HTERT RPE-1 (cell line): Measurements from ENCODE around the gene TMEM135.
"Not testable (repeated sequence)": the region's sequence is repeated elsewhere in the genome, so short reads cannot be mapped to it uniquely, and the experiment has no call there.

Experiments
- in situ Hi-C: fragments of 300-500 bp; cut with MboI; formaldehyde crosslinking; loops from 4 replicates; pipeline ENCODE4 v1.14.3; 2020; ENCODE audit warnings: low sequenced_read_pairs

TMEM135 gene

DNA sequence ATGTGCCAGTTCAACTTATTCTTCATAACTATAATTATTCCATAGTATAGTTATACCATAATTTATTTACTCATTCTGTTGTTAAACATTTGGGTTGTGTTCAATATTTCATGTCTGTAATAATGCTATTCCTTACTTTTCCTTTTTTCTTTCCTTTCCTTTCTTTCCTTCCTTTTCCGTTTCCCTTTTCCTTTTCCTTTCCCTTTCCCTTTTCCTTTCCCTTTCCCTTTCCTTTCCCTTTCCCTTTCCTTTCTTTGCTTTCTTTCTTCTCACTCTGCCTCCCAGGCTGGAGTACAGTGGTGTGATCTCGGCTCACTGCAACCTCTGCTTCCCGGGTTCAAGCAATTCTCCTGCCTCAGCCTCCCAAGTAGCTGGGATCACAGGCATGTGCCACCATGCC lies 151.2 kb downstream of the TMEM135 start:
- in situ Hi-C loops = not testable (repeated sequence)

DNA sequence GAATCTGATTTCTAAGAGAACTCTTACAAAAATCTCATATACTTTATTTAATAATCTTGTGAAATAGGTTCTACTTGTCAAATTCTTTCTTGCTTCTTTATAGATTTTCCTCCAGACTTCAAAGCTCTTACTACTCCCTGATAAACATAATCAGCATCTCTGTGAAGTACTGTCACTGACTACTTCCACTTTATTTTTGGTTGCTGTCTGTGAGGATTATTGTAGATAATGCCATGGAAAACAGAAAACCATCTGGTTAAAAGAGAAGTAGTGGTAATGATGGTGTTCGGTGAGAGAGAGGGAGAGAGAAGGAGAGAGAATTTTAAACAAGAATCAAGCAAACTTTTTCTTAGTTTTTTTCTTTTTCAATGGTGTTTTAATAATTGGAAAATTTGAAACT lies 152.3 kb downstream of the TMEM135 start:
- in situ Hi-C loops = no loop called here

GRCh38 chr11:87193756-87194470 lies 156.2 kb downstream of the TMEM135 start:
- in situ Hi-C loops = no loop called here

GRCh38 chr11:87194985-87195820 lies 157.5 kb downstream of the TMEM135 start:
- in situ Hi-C loops = no loop called here

DNA sequence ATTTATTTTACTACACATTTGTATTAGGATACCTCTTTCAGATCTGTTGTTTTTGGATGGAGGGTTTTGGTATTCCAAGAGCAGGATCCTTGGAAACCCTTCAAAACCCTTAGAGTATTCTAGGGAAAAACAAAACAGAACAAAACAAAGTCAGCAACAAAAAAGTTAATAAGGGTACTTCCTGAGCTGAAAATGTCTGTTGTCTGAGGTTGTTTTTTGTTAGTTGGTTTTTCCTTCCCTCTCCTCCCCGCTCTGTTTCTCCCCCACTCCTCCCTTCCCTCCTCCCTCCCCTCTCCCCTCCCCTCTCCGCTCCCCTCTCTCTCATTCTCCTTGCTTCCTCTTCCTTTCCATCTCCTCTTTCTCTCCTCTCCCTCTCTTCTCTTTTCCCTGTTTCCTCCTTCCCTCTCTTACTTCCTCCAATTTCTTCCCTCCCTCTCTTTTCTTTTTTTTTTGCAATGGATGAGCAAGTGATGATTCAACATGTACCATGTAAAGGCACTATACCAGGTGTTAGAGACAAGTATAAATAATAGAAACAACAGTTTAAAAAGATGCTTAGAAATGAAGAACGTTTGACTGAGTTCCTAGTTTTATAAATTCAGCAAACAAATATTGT lies 160.6 kb downstream of the TMEM135 start:
- in situ Hi-C loops = no loop called here

DNA sequence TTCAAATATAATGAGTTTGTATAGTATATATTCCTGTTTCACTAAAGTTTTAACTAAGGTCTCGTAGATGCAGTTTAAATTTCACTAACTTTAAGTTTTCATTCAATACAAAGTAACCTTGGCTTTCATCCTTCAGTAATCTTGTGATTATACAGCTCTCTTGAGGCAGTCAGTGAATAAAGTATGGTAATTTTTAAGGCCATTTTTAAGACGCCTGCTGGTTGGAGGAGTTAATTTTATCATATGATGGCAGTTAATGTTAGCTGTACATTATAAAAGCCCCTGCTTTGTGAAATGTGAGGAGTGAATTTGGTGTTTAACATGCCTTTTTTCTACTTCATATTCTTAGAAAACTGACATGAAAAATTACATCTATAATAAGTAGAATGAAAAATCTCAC lies 163.6 kb downstream of the TMEM135 start:
- in situ Hi-C loops = no loop called here

DNA sequence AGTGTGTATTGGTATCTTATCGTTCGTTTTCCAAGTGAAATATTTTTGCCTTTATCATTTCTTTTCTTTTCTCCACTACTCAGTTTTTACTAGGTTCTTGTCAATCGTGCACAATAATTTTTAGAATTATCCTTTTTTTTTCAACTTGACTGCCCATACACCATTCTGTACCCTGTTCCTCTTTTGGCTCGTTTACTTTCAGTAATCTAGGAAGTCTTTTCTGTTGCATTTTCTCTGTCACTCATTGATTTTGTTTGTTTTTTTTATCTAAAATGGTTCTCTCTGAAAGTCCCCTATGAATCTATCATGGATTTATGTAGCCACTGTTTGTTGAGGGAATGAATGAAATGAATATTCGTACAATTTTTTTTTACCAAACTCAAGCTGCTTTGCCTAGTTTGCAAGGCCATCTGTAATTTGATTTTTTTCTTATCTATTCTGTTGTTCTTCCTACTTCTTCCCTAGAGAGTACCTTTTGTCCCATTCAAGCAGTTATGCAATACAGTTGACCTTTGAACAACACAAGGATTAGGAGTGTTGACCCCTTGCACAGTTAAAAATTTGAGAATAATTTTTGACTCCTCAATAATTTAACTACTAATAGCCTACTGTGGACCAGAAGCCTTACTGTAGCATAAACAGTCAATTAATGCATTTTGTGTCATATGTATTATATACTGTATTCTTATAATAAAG lies 166.3 kb downstream of the TMEM135 start:
- in situ Hi-C loops = no loop called here

DNA sequence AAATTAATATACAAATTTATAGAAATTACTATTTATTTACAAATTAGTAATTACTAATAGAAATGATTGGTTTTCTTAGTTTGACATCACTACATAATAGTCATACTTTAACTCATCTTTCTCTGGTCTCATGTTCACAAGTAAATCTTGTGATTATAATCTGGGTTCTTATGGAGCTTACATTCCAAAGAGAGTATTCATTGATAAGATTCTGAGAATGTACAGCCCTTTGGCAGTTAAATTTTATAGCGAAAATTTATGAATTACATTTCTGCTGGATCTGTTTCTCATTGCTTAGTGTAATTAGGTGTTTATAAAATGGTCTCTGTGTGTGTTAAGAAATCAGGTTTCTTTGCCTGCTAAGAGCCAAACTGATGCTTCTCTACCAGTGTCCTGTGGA lies 175.2 kb downstream of the TMEM135 start:
- in situ Hi-C loops = no loop called here

DNA sequence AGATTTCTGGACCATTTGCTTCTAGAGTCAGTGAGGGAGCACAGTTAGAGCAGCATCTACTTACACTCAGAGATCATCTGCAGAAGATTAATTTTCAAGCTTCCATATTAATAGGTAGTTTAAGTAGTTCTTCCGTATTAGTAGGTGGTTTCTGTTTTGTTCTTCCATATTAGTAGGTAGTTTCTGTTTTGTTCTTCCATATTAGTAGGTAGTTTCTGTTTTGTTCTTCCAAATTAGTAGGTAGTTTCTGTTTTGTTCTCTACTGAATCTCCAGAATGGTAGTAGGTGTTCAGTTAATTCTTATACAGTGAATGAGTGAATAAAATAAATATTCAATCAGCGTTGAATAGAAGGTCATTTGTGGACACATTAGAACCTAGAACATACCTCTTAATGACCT lies 175.7 kb downstream of the TMEM135 start:
- in situ Hi-C loops = no loop called here

- in situ Hi-C loops = no loop called here
Observed at GRCh38 chr11:87215236-87215635, 177.5 kb downstream of the TMEM135 start.

DNA sequence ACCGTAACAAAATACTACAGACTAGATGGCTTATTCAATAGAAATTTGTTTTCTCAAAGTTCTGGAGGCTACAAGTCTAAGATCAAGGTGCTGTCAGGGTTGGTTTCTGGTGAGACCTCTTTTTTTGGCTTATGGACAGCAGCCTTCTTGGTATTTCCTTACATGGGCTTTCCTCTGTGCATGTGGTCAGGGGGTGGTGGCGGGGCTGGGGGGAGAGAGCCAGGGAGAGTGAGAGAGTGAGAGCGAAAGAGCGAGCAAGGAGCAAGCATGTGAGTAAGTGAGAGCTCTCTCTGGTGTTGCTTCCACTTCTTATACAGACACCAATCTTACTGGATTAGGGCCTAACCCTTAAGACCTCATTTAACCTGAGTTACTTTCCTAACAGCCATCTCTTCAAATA lies 181.5 kb downstream of the TMEM135 start:
- in situ Hi-C loops = no loop called here

- in situ Hi-C loops = no loop called here
Observed at GRCh38 chr11:87223816-87224215, 186.1 kb downstream of the TMEM135 start.

GRCh38 chr11:87224486-87224885 lies 186.8 kb downstream of the TMEM135 start:
- in situ Hi-C loops = no loop called here

DNA sequence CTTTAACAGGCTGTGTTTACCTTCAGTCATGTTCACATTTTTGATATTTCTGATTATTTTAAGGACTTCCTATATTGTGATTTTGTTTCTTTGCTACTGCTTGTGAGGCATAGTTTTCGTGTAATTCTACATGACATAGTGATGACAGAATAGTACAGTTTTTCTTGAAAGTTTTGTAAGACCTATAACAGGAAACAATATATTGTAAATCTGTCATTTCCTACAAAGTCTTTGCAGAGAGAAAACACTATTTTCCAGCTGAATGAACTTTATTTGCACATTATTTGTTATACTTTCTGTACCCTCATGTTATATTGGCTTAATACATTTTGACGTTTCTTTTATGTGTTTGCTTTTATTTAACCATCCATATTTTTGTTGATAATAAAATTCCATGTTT lies 191.1 kb downstream of the TMEM135 start:
- in situ Hi-C loops = no loop called here

DNA sequence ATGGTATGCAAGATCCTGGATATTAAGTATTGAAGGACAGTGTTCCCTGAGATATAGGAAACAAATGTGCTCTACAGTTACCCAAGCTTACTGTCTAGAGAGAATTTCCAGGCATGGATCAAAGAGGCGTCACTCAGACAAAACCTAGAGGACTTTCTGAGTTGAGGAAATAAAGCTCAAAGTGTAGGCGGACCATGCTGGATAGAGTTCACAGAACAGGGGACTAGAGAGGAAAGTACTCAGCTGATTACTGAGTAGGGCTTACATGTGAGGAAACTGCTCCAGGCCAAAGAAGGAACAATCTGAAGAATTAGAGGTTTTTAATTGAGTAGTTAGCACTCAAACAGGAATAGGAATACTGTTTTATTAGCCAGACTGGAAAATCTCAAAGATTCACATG lies 193.3 kb downstream of the TMEM135 start:
- in situ Hi-C loops = no loop called here

GRCh38 chr11:87232320-87232719 lies 194.6 kb downstream of the TMEM135 start:
- in situ Hi-C loops = no loop called here

- in situ Hi-C loops = no loop called here
Observed at GRCh38 chr11:87235366-87235765, 197.6 kb downstream of the TMEM135 start.

- in situ Hi-C loops = no loop called here
Observed at GRCh38 chr11:87236368-87236767, 198.6 kb downstream of the TMEM135 start.

DNA sequence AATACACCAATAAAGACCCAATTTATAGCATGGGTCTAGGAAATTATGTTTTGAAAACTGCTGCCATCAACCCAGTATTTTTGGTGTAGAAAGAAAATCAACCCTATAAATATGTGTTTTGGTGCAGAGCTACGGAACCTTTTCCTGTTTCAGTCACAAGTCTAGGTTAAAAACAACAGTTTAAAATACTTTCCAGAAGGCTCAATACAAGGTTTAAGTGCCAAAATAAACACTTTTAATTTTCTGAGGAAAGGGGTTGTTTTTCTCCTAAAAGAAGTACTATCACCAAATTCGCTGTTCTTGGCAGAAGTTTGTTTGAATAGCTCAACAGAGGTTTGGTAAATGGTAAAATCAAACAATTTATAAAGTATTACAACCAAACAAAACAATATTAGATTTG lies 201.3 kb downstream of the TMEM135 start:
- in situ Hi-C loops = no loop called here

GRCh38 chr11:87239531-87239930 lies 201.8 kb downstream of the TMEM135 start:
- in situ Hi-C loops = no loop called here

DNA sequence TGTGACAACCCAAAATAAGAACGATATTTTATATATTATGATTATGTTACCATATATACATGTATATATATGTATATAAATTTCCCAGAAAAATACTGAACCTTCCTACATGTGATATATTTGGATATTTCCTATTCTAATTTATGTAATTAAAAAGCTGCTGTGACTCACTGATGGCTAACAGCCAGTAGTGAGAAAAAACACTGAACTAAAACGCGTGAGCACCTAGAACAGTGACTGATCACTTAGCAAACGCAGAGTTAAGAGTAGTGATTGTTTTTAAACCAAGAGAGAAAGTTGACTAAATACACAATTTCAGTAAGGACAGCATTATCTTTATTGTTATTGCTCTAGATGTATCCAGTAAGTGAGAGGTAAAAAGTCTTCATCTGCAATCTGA lies 213.8 kb downstream of the TMEM135 start:
- in situ Hi-C loops = no loop called here
